Activated CD4-positive, alpha-beta T cell treated with anti-CD3 and anti-CD28 coated beads, Interleukin-2, amount 10 ng/mL, durations not matched to agents 7 days and 5 days (primary cell): ENCODE results near the gene PODXL. TPM values are rescaled to one million over a fixed set of nuclear protein-coding genes. Genes with fewer than 3 reads are reported as not detected.

ENCODE experiments used
- CTCF ChIA-PET: fragments of 350-600 bp; sonication (Branson Sonifier 250); formaldehyde crosslinking; loops from one replicate; lab custom pipeline; 2021; ENCODE audit warnings: antibody characterized with exemption; lab: Charles Lee
- POLR2A ChIA-PET: fragments of 350-600 bp; sonication (Branson Sonifier 250); formaldehyde crosslinking; loops from one replicate; lab custom pipeline; 2021; ENCODE audit warnings: antibody characterized with exemption; lab: Charles Lee
- DNase-seq: peaks from one replicate; pipeline ENCODE4 v3.0.0-alpha.2; 2020
- H3K27ac Mint-ChIP-seq: one replicate; pipeline ENCODE4 v1.8.0; 2021; ENCODE audit warnings: mild to moderate bottlenecking, moderate library complexity, mixed read lengths
- H3K27me3 Mint-ChIP-seq: one replicate; pipeline ENCODE4 v1.8.0; 2021; ENCODE audit warnings: mixed read lengths
- H3K36me3 Mint-ChIP-seq: one replicate; pipeline ENCODE4 v1.8.0; 2021; ENCODE audit warnings: low read depth, mixed read lengths
- H3K4me1 Mint-ChIP-seq: one replicate; pipeline ENCODE4 v1.8.0; 2021; ENCODE audit warnings: mixed read lengths
- H3K4me3 Mint-ChIP-seq: one replicate; pipeline ENCODE4 v1.8.0; 2021; ENCODE audit warnings: mild to moderate bottlenecking, moderate library complexity, mixed read lengths
- H3K9me3 Mint-ChIP-seq: one replicate; pipeline ENCODE4 v1.8.0; 2021; ENCODE audit warnings: mixed read lengths
- total RNA-seq, 2 experiments: library from RNA; stranded (reverse); gene quantifications; one replicate each; pipeline ENCODE4 v1.2.3, GENCODE V29; 2021

Gene PODXL
- total RNA-seq, 2 experiments from 2014 or later: 0.97 to 1.5 TPM

DNA sequence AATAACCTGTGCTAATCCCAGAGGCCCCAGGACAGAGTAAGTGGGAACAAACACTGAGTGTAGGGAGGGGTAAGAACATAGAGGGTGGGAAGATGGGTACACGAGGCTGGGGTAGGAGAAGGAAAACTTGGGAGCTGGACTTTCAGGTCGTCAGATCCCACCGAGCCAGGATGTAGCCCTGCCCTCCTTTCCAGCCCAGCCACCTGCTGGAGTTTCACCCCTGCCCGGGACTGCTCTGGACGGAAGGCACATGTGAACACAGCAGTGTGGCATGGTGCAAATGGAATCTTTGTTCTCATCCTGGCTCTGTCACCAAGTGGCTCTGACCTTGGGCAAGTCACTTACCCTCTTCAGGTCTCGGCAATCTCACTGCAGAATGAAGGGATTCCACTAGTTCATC, 52.8 kb downstream of the PODXL start:
- no peak for DNase-seq
- peaks cover 3% of the 10 kb centered on the region for H3K36me3 Mint-ChIP-seq
- H3K4me3 Mint-ChIP-seq: no peak overlapping the region
- POLR2A ChIA-PET: no interaction called here
- peaks cover 36% of the 10 kb centered on the region for H3K4me1 Mint-ChIP-seq
- H3K27me3 Mint-ChIP-seq: no peaks in the 10 kb centered on the region
- no peak overlapping the region for H3K27ac Mint-ChIP-seq
- CTCF ChIA-PET: interaction anchor here (0.9 to 2.6 kb wide), 4 partner anchors 10 to 27 kb away, joined by 3 to 7 read pairs (median 4); no protein-coding TSS in a partner anchor
- no peaks in the 10 kb centered on the region for H3K9me3 Mint-ChIP-seq

DNA sequence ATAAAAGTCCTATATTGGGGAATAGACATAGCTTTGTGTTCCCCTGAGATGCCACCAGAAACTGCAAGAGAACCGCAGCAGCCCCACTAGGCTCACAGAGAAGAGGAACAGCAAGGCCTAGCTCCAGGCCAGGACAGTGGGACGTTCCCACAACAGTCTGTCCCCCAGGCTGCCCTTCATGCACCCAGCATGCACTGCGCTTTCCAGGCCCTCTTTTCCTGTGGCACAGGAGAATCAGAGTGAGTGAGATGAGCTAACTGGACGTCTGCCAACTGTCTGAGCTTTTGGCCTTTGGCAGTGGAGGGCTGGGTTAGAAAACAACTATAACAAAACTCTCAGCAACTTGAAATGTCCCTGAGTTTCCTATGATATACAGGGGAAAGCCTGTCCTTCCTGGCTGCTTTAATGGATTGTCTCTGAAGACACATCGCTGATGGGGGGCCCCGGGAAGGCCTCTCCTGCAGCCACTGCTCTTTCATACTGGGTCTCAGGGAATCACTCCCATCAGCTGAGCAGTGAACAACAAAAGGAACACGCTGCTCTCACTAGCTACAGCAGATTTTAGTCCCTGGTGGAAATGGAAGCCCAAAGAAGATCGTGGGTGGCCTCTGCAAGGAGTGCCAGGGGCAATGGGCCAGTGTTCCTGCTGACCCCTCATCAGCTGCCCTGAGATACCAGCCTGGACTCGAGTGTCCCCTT, 53.5 kb downstream of the PODXL start:
- H3K27ac Mint-ChIP-seq: no peak overlapping the region
- peaks cover 30% of the 10 kb centered on the region for H3K4me1 Mint-ChIP-seq
- H3K27me3 Mint-ChIP-seq: no peaks in the 10 kb centered on the region
- ChIA-PET CTCF (interaction anchor here (0.9 to 2.6 kb wide), 4 partner anchors 11 to 434 kb away, joined by 3 to 7 read pairs (median 4); no protein-coding TSS in a partner anchor), POLR2A (no interaction called here)
- peaks cover 3% of the 10 kb centered on the region for H3K36me3 Mint-ChIP-seq
- H3K9me3 Mint-ChIP-seq: no peaks in the 10 kb centered on the region
- DNase-seq: no peak
- no peak overlapping the region for H3K4me3 Mint-ChIP-seq

DNA sequence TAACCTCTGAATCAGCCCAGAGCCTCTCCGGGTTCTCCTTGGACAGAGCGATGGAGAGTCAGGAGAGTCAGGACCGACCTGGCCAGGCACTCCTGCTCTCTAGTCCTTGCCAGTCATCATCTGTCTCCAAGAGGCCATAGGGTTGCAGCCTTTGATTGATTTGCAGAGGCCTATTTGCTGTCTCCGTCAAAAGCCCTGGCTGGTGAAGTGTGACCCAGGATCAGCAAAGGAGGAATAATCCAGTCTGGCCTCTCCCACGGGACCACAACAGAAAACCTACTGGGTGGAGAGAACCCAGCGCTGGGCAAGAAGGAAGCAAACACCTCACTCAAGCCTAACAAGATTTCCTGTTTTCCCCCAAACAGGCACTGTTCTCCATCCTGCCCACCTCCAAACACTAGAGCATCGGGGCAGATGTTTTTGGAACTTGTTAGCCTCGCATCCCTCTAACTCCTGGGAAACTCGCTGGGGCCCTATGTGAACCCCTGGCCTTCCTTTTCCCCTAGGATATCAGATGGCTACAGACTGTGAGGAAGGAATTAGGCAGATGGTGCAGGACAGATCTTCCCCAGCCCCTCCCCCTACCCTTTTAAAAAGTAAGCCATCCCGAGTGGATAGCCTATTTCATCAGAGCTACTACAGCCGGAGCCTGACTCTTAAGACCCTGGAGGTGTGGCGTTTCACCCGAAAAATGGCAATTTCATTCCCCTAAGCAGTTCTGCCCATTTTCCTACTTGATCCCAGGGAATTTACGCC, 54.3 kb downstream of the PODXL start:
- ChIA-PET POLR2A (no interaction called here), CTCF (interaction anchor here (0.6 to 2.6 kb wide), 7 partner anchors 9 to 433 kb away, joined by 3 to 12 read pairs (median 4); no protein-coding TSS in a partner anchor)
- DNase-seq: no peak
- Mint-ChIP-seq H3K27me3 (no peaks in the 10 kb centered on the region), H3K4me3 (no peak overlapping the region), H3K36me3 (peaks cover 9% of the 10 kb centered on the region), H3K9me3 (no peaks in the 10 kb centered on the region), H3K27ac (no peak overlapping the region), H3K4me1 (peaks cover 26% of the 10 kb centered on the region)

DNA sequence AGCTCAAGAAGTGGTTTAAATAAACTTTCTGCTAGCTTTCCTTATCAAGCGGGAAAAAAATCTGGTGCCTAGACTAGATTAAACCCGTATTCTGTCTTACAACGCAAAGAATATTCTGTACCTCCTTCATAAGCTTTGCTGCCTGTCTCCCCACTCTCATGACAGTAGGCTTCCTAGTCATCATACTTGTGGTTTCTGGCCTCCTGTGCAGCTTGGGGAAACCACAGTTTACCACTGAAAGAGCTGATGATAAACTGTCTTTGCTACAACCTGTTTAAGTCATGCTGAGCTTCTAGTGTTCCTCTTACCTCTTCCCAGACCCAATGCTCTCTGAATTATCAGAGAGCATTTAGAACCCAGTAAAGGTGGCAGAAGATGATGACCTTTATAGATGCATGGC, 55.0 kb downstream of the PODXL start:
- Mint-ChIP-seq H3K27me3 (no peaks in the 10 kb centered on the region), H3K9me3 (no peaks in the 10 kb centered on the region), H3K4me1 (peaks cover 26% of the 10 kb centered on the region), H3K27ac (peak overlapping the region; percentile 71), H3K4me3 (no peak overlapping the region), H3K36me3 (peaks cover 14% of the 10 kb centered on the region)
- DNase-seq: peak; percentile 74
- ChIA-PET POLR2A (no interaction called here), CTCF (interaction anchor here (0.6 to 2.5 kb wide), 5 partner anchors 8 to 28 kb away, joined by 3 to 12 read pairs (median 4); no protein-coding TSS in a partner anchor)

DNA sequence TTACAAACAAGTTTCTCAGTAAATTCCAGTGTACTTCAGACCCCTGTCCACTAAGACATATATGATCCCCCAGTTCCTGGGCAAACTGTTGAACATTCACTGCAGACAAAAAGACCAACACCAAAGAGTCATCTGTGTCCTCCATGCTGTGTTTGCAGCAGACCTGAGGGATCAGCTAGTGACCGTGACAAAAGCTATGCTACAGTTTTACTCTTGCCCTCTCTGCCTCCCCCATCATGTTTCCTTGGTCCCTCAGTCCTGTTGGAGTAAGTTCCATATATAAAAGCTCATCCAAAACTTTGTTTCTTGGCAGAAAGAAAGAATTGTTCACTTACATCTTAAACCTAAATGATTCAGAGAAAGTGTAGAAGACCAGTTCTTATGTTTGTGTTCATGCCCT, 56.1 kb downstream of the PODXL start:
- Mint-ChIP-seq H3K27ac (no peak overlapping the region), H3K4me3 (no peak overlapping the region), H3K36me3 (peaks cover 14% of the 10 kb centered on the region), H3K4me1 (peaks cover 26% of the 10 kb centered on the region), H3K9me3 (no peaks in the 10 kb centered on the region), H3K27me3 (no peaks in the 10 kb centered on the region)
- ChIA-PET POLR2A (no interaction called here), CTCF (interaction anchor here (0.9 to 2.5 kb wide), 3 partner anchors 9 to 13 kb away, joined by 3 to 12 read pairs (median 3); no protein-coding TSS in a partner anchor)
- DNase-seq: no peak

DNA sequence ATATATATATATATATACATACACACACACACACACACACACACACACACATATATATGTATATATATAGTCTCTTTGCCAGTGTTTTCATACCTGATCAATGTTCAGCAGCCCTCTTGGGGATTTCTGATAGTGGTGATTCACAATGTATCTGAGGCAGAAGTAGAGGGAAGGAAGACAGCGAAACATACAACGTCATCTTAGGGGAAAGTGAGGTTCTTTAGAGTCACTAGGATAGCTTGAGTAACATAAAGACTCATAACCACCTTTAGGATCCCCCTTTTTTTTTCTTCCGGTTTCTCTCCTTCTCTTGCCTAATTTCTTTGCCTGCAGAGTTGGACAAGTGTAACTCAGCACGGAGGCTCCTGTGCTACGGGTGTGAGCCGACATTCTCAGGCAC, 56.6 kb downstream of the PODXL start:
- H3K27ac Mint-ChIP-seq: no peak overlapping the region
- H3K9me3 Mint-ChIP-seq: no peaks in the 10 kb centered on the region
- no peak for DNase-seq
- no peak overlapping the region for H3K4me3 Mint-ChIP-seq
- ChIA-PET POLR2A (no interaction called here), CTCF (interaction anchor here (1.1 to 2.5 kb wide), 2 partner anchors 9 to 11 kb away, joined by 3 to 12 read pairs; no protein-coding TSS in a partner anchor)
- no peaks in the 10 kb centered on the region for H3K27me3 Mint-ChIP-seq
- H3K36me3 Mint-ChIP-seq: peaks cover 14% of the 10 kb centered on the region
- H3K4me1 Mint-ChIP-seq: peaks cover 26% of the 10 kb centered on the region

DNA sequence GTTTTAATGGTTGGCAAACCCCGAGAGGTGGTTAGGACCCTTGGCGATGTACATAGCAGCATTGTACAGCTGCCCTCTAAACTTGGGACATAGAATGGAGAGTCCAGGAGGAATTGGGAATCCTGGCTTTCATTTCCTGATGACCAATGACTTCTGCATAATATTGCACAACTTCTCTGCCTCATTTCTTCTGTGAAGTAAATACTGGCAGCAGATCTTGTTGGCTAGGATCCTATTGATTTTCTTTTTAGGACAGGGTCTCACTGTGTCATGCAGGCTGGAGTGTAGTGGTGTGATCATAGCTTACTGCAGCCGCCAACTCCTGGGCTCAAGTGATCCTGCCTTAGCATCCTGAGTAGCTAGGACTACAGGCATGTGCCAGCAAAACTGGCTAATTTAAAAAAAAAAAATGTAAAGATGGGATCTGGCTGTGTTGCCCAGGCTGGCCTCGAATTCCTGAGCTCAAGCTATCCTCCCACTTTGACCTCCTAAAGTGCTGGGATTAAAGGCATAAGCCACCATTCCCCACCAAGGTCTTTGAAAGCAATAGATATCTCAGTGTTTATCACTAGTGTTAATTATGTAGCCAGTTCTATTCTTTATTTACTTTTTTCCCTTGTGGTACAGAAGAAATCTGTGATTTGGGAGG, 58.1 kb downstream of the PODXL start:
- Mint-ChIP-seq H3K36me3 (peaks cover 14% of the 10 kb centered on the region), H3K4me1 (peaks cover 26% of the 10 kb centered on the region), H3K4me3 (no peak overlapping the region), H3K27me3 (no peaks in the 10 kb centered on the region), H3K9me3 (no peaks in the 10 kb centered on the region), H3K27ac (no peak overlapping the region)
- CTCF ChIA-PET: interaction anchor here (0.7 to 3.0 kb wide), 6 partner anchors 9 to 1224 kb away, joined by 3 to 10 read pairs (median 5); no protein-coding TSS in a partner anchor
- POLR2A ChIA-PET: interaction anchor here (0.6 kb wide), 1 partner anchor 489 kb away, joined by 5 read pairs; no protein-coding TSS in a partner anchor
- no peak for DNase-seq

DNA sequence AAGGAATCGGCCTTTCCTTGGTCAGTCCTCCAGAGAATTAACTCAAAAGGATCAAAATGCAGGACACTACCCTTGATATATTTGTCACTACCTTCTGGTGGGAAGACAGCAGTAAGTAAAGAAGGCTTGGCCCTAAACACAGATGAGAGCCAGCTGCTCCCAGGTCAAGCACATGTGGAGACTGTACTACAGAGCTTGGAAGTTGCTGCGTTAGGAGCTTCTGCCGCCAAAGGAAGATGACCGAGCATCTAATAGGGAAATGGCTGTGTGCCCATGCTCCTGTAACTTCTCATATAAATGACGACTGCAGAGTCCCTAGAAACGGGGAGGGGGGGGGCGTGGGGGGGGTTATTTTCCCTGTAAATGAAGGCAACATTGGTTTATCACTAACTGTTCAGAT, 59.0 kb downstream of the PODXL start:
- no peaks in the 10 kb centered on the region for H3K27me3 Mint-ChIP-seq
- H3K9me3 Mint-ChIP-seq: no peaks in the 10 kb centered on the region
- ChIA-PET POLR2A (no interaction called here), CTCF (interaction anchor here (1.4 to 3.0 kb wide), 2 partner anchors 10 to 47 kb away, joined by 4 to 10 read pairs; no protein-coding TSS in a partner anchor)
- no peak overlapping the region for H3K4me3 Mint-ChIP-seq
- H3K36me3 Mint-ChIP-seq: peaks cover 14% of the 10 kb centered on the region
- no peak overlapping the region for H3K27ac Mint-ChIP-seq
- peaks cover 22% of the 10 kb centered on the region for H3K4me1 Mint-ChIP-seq
- no peak for DNase-seq

DNA sequence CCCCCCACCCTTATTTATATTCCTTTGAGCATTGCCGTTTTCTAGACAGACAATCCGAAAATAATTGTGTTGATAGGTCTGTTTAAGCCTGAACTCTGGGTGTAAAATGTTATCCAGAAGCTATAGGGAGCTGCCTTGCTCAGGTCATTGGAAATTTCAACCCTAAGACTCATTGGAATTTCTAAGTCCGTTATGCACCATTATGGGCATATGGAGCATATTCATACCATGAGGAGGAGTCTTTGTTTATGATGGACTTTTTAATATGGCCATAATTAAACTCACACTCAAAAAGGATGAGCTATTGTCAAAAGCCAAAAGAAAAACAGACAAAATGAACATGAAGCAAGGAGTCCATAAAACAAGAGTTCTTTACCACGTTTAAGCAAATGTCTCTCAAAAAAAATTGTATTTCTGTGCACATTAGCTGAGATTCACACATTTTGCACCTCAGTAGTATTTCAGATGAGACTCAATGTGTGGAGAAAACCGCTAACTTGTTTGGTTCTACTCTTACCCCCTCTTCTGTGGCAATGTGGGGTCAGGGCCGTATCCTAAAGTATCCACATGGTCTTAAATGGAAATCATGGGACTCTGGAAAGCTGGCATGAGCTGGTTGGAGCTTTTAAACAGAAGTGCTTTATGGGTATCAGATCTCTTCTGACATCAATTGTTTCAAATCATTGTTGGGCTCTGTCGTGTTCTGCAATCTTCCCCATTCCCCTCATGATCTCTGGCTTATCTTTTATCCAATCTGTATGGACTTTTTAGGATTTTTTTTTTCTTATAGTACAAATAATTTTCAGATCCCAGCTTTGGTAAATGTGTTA, 60.5 kb downstream of the PODXL start:
- H3K9me3 Mint-ChIP-seq: no peaks in the 10 kb centered on the region
- H3K4me3 Mint-ChIP-seq: no peak overlapping the region
- ChIA-PET POLR2A (no interaction called here), CTCF (interaction anchor here (3.0 kb wide), 1 partner anchor 12 kb away, joined by 10 read pairs; no protein-coding TSS in a partner anchor)
- peaks cover 7% of the 10 kb centered on the region for H3K4me1 Mint-ChIP-seq
- H3K27ac Mint-ChIP-seq: no peak overlapping the region
- H3K36me3 Mint-ChIP-seq: peaks cover 14% of the 10 kb centered on the region
- no peak for DNase-seq
- no peaks in the 10 kb centered on the region for H3K27me3 Mint-ChIP-seq

DNA sequence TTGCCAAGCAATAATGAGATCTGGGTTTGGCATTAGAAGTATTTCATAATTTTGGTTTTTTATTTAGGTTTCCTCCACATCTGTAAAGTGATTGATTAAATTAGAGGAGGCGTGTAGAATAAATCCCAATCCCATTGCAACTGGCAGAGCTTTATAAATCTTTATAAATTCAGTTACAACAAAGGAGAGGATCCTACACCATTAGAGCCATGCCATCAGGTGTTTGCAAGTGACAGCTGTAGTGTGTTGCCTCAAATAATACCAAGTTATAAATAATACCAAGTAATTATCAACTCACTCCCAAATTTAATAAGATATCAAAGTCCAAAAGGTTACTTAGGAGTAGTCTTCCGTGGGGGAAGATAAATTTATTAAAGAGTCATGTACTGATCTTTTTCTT, 62.2 kb downstream of the PODXL start:
- no peaks in the 10 kb centered on the region for H3K27me3 Mint-ChIP-seq
- H3K36me3 Mint-ChIP-seq: peaks cover 11% of the 10 kb centered on the region
- ChIA-PET POLR2A (no interaction called here), CTCF (interaction anchor here (0.5 to 1.3 kb wide), 3 partner anchors 10 to 554 kb away, joined by 3 read pairs; no protein-coding TSS in a partner anchor)
- no peak for DNase-seq
- H3K27ac Mint-ChIP-seq: no peak overlapping the region
- no peak overlapping the region for H3K4me3 Mint-ChIP-seq
- no peaks in the 10 kb centered on the region for H3K4me1 Mint-ChIP-seq
- no peaks in the 10 kb centered on the region for H3K9me3 Mint-ChIP-seq

DNA sequence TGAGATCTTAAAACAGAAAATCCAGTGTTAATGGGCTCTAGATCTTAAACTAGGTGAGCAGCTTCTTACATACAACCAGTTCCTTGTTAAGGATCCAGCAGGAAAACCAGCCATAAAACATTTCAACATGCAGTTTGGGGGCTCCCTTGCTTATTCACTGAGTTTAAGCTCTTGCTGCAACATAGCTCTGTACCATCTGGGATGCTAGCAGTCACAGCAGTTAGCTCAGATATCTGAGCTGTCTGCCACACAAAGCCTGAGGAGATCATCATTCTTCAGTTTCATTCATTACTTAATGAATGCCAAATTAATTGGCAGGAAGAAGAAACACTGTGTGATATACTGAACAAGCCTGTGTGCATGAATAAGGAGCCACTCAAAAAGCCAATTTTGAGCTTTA, 62.8 kb downstream of the PODXL start:
- Mint-ChIP-seq H3K27me3 (no peaks in the 10 kb centered on the region), H3K4me3 (no peak overlapping the region), H3K4me1 (no peaks in the 10 kb centered on the region), H3K36me3 (peaks cover 14% of the 10 kb centered on the region), H3K9me3 (no peaks in the 10 kb centered on the region), H3K27ac (no peak overlapping the region)
- no peak for DNase-seq
- ChIA-PET CTCF (interaction anchor here (0.5 to 1.3 kb wide), 5 partner anchors 11 to 554 kb away, joined by 3 to 4 read pairs (median 3); no protein-coding TSS in a partner anchor), POLR2A (no interaction called here)
